ENCODE measurements around the gene MXRA7.

- TF ChIP-seq, protein P1, sequence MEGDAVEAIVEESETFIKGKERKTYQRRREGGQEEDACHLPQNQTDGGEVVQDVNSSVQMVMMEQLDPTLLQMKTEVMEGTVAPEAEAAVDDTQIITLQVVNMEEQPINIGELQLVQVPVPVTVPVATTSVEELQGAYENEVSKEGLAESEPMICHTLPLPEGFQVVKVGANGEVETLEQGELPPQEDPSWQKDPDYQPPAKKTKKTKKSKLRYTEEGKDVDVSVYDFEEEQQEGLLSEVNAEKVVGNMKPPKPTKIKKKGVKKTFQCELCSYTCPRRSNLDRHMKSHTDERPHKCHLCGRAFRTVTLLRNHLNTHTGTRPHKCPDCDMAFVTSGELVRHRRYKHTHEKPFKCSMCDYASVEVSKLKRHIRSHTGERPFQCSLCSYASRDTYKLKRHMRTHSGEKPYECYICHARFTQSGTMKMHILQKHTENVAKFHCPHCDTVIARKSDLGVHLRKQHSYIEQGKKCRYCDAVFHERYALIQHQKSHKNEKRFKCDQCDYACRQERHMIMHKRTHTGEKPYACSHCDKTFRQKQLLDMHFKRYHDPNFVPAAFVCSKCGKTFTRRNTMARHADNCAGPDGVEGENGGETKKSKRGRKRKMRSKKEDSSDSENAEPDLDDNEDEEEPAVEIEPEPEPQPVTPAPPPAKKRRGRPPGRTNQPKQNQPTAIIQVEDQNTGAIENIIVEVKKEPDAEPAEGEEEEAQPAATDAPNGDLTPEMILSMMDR (conservative IDR thresholded peaks at IDR 0.05; ENCODE audit: low read length), result no peak
- no peak for TF ChIP-seq EZH2phosphoT487 (IDR thresholded peaks at IDR 0.05; ENCODE audit: borderline replicate concordance)
These were observed 43.3 kb downstream of the MXRA7 start for GRCh38 chr17:76667491-76667755.
